ENCODE data around the gene SPATA18.

SPATA18 gene

DNA sequence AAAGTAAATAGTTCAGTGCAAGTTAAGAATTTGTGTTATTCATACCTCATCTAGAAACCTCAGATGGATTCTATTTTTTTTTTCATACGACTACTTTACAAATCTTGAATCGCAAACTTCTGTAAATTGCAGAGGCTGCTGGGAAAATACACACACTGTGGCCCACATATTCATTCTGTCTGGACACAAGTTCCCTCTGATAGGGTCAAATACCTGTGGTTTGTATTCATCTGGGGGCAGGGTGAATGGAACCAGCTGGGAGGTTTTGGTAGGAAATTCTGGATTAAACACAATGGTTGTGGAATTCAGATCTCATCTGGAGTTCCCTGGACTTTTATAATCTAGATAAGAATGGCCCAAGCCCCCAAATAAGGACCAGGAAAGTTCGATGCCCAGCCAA lies 56.2 kb downstream of the SPATA18 start:
- DNase-seq (ENCODE audit: low read depth), result no peak
- H3K4me3 ChIP-seq (ENCODE audit: control insufficient read depth, low read depth, low read length), result no peak overlapping the region
- TF ChIP-seq, protein P1, sequence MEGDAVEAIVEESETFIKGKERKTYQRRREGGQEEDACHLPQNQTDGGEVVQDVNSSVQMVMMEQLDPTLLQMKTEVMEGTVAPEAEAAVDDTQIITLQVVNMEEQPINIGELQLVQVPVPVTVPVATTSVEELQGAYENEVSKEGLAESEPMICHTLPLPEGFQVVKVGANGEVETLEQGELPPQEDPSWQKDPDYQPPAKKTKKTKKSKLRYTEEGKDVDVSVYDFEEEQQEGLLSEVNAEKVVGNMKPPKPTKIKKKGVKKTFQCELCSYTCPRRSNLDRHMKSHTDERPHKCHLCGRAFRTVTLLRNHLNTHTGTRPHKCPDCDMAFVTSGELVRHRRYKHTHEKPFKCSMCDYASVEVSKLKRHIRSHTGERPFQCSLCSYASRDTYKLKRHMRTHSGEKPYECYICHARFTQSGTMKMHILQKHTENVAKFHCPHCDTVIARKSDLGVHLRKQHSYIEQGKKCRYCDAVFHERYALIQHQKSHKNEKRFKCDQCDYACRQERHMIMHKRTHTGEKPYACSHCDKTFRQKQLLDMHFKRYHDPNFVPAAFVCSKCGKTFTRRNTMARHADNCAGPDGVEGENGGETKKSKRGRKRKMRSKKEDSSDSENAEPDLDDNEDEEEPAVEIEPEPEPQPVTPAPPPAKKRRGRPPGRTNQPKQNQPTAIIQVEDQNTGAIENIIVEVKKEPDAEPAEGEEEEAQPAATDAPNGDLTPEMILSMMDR (IDR thresholded peaks at IDR 0.05; ENCODE audit: control insufficient read depth, insufficient read depth, low read depth, low read length, missing control alignments), result no peak

- TF ChIP-seq, protein P1 (IDR thresholded peaks at IDR 0.05; ENCODE audit: control insufficient read depth, insufficient read depth, low read depth, low read length, missing control alignments), result peak; percentile 13
Observed at GRCh38 chr4:52107745-52108144, 56.6 kb downstream of the SPATA18 start.

GRCh38 chr4:52110171-52110570 lies 59.1 kb downstream of the SPATA18 start:
- TF ChIP-seq, protein P1 (IDR thresholded peaks at IDR 0.05; ENCODE audit: control insufficient read depth, insufficient read depth, low read depth, low read length, missing control alignments), result no peak
- no peak overlapping the region for H3K4me3 ChIP-seq (ENCODE audit: control insufficient read depth, low read depth, low read length)
- DNase-seq (ENCODE audit: low read depth), result no peak

More at GRCh38 chr4:52107745-52108144, 56.6 kb downstream of the SPATA18 start:
- no peak for DNase-seq (ENCODE audit: low read depth)
- H3K4me3 ChIP-seq (ENCODE audit: control insufficient read depth, low read depth, low read length), result no peak overlapping the region

DNA sequence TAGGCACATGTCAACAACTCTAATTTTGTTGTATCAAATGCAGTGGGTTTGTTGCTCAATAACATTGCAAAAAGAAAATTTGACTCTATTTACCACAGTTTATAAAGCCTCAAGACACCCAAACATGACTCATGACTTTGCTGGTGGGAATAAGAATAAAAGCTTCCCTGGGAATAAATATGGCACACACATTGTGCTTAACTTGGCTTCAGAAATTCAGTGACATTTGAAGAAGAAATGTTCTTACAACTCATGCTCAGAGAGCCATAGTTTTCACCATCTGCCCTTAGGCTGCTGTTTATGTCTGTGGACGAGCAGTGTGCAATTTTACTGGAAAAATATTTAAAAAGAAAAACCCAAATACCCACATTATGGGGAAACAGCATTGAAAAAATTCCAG lies 60.9 kb downstream of the SPATA18 start:
- DNase-seq (ENCODE audit: low read depth), result no peak
- TF ChIP-seq, protein P1 (IDR thresholded peaks at IDR 0.05; ENCODE audit: control insufficient read depth, insufficient read depth, low read depth, low read length, missing control alignments), result no peak
- no peak overlapping the region for H3K4me3 ChIP-seq (ENCODE audit: control insufficient read depth, low read depth, low read length)

GRCh38 chr4:52112411-52112810 lies 61.3 kb downstream of the SPATA18 start:
- DNase-seq (ENCODE audit: low read depth), result no peak
- TF ChIP-seq, protein P1 (IDR thresholded peaks at IDR 0.05; ENCODE audit: control insufficient read depth, insufficient read depth, low read depth, low read length, missing control alignments), result no peak
- no peak overlapping the region for H3K4me3 ChIP-seq (ENCODE audit: control insufficient read depth, low read depth, low read length)

- DNase-seq (ENCODE audit: low read depth), result no peak
- no peak overlapping the region for H3K4me3 ChIP-seq (ENCODE audit: control insufficient read depth, low read depth, low read length)
- TF ChIP-seq, protein P1 (IDR thresholded peaks at IDR 0.05; ENCODE audit: control insufficient read depth, insufficient read depth, low read depth, low read length, missing control alignments), result no peak
Observed at GRCh38 chr4:52116641-52117040, 65.5 kb downstream of the SPATA18 start.

GRCh38 chr4:52126226-52126625 lies 75.1 kb downstream of the SPATA18 start:
- DNase-seq (ENCODE audit: low read depth), result no peak
- no peak overlapping the region for H3K4me3 ChIP-seq (ENCODE audit: control insufficient read depth, low read depth, low read length)
- TF ChIP-seq, protein P1 (IDR thresholded peaks at IDR 0.05; ENCODE audit: control insufficient read depth, insufficient read depth, low read depth, low read length, missing control alignments), result no peak

All from AG09309 (cell line).